H1 (cell line): ENCODE measurements around the gene NEURL4. TPM values are rescaled to one million over a fixed set of nuclear protein-coding genes. Genes with fewer than 3 reads are reported as not detected.

Source experiments
- CTCF ChIA-PET: fragments of 300-600 bp; sonication (Branson Sonifier 250); formaldehyde crosslinking; loops from one replicate; lab custom pipeline; 2021; ENCODE audit not compliant: partially characterized antibody; lab: Charles Lee
- POLR2A ChIA-PET: fragments of 300-600 bp; sonication (Branson Sonifier 250); formaldehyde crosslinking; loops from one replicate; lab custom pipeline; 2021; ENCODE audit warnings: inconsistent platforms; ENCODE audit not compliant: partially characterized antibody; lab: Charles Lee
- DNase-seq, 2 experiments: peaks; one replicate each; pipeline versions ENCODE4 v3.0.0 to v3.0.0-alpha.2; 2010 to 2022; ENCODE audit warnings: low spot score in 2 of 2, low read depth in 1 of 2, mixed read lengths in 1 of 2
- FAIRE-seq: peaks from 2 replicates; lab custom pipeline; 2011; peaks lifted over from hg19 to GRCh38; lab: Jason Lieb, UNC
- H2AFZ ChIP-seq: 2 replicates; pipeline ENCODE4 v1.8.1; 2012; ENCODE audit warnings: low read length, inconsistent platforms
- H2AK5ac ChIP-seq: 2 replicates; pipeline ENCODE4 v1.6.1; 2013; ENCODE audit warnings: low read depth, low read length
- H2BK120ac ChIP-seq: replicated peaks from 2 replicates; pipeline ENCODE3; 2013; ENCODE audit warnings: low read depth, low read length, inconsistent platforms
- H2BK12ac ChIP-seq: 2 replicates; pipeline ENCODE4 v1.6.1; 2013; ENCODE audit warnings: low read depth, low read length
- H2BK15ac ChIP-seq: 2 replicates; pipeline ENCODE4 v1.6.1; 2013; ENCODE audit warnings: low read length
- H2BK20ac ChIP-seq: 2 replicates; pipeline ENCODE4 v1.6.1; 2013; ENCODE audit warnings: low read length
- H2BK5ac ChIP-seq: 2 replicates; pipeline ENCODE4 v1.6.1; 2013; ENCODE audit warnings: low read depth, low read length
- H3K14ac ChIP-seq: 2 replicates; pipeline ENCODE4 v1.6.1; 2013; ENCODE audit warnings: inconsistent platforms; ENCODE audit not compliant: insufficient read length
- H3K18ac ChIP-seq: 2 replicates; pipeline ENCODE4 v1.6.1; 2013; ENCODE audit warnings: low read length; ENCODE audit errors: extremely low read depth
- H3K23ac ChIP-seq: 2 replicates; pipeline ENCODE4 v1.6.1; 2013; ENCODE audit warnings: inconsistent platforms; ENCODE audit not compliant: insufficient read length
- H3K23me2 ChIP-seq: 2 replicates; pipeline ENCODE4 v1.6.1; 2013; ENCODE audit warnings: low read depth, low read length
- H3K27ac ChIP-seq: 2 replicates; pipeline ENCODE4 v1.6.1; 2011; ENCODE audit warnings: low read depth, low read length, inconsistent platforms
- H3K27me3 ChIP-seq, 4 experiments: replicated peaks in 1 of 4; 1 replicate in 1 of 4; 2 replicates in 3 of 4; pipeline versions ENCODE4 v1.6.1 to v1.8.1; 2011 to 2013; ENCODE audit warnings: low read length in 3 of 4, mild to moderate bottlenecking in 3 of 4, inconsistent platforms in 2 of 4, mixed read lengths in 2 of 4, moderate library complexity in 1 of 4; ENCODE audit not compliant: control insufficient read depth in 3 of 4, insufficient read depth in 3 of 4; ENCODE audit errors: extremely low read depth in 1 of 4
- H3K36me3 ChIP-seq, 4 experiments: 2 replicates each; pipeline versions ENCODE4 v1.6.1 to v1.8.1; 2011 to 2013; ENCODE audit warnings: mild to moderate bottlenecking in 4 of 4, low read length in 3 of 4, moderate library complexity in 2 of 4, control low read depth in 1 of 4, inconsistent platforms in 1 of 4; ENCODE audit not compliant: insufficient read depth in 4 of 4, control insufficient read depth in 2 of 4
- H3K4ac ChIP-seq: replicated peaks from 2 replicates; pipeline ENCODE3; 2013; ENCODE audit warnings: low read length, low read depth, mixed read lengths, inconsistent platforms; ENCODE audit not compliant: insufficient read length
- H3K4me1 ChIP-seq, 4 experiments: replicated peaks in 1 of 4; 1 replicate in 1 of 4; 2 replicates in 3 of 4; pipeline versions ENCODE4 v1.6.1 to v1.8.1; 2011 to 2013; ENCODE audit warnings: low read length in 3 of 4, inconsistent platforms in 2 of 4, mixed read lengths in 1 of 4; ENCODE audit not compliant: insufficient read depth in 4 of 4, control insufficient read depth in 3 of 4
- H3K4me2 ChIP-seq, 2 experiments: 2 replicates each; pipeline versions ENCODE4 v1.6.1 to v1.8.1; 2011 to 2013; ENCODE audit warnings: low read depth in 2 of 2, low read length in 2 of 2, control low read depth in 1 of 2, inconsistent platforms in 1 of 2, mild to moderate bottlenecking in 1 of 2; ENCODE audit not compliant: insufficient read depth in 1 of 2
- H3K4me3 ChIP-seq, 4 experiments: fragments of 200-600, 300-600 bp in 1 of 4; sonication (generic), shearing (Covaris generic), sonication (Bioruptor Twin) in 1 of 4; 2 replicates each; pipeline versions ENCODE4 v1.5.1 to v1.8.1; 2011 to 2016; ENCODE audit warnings: low read length in 4 of 4, low read depth in 3 of 4, control low read depth in 2 of 4, inconsistent platforms in 2 of 4, mild to moderate bottlenecking in 2 of 4, mixed read lengths in 1 of 4, moderate library complexity in 1 of 4; ENCODE audit not compliant: insufficient read depth in 2 of 4; ENCODE audit errors: extremely low read depth in 1 of 4
- H3K56ac ChIP-seq: replicated peaks from 2 replicates; pipeline ENCODE3; 2013; ENCODE audit warnings: low read depth, mild to moderate bottlenecking, mixed read lengths, low read length, inconsistent platforms; ENCODE audit not compliant: insufficient read length
- H3K79me1 ChIP-seq: 2 replicates; pipeline ENCODE4 v1.6.1; 2013; ENCODE audit warnings: low read depth, low read length, control low read depth
- H3K79me2 ChIP-seq, 2 experiments: 2 replicates each; pipeline versions ENCODE4 v1.6.1 to v1.8.1; 2012 to 2013; ENCODE audit warnings: low read length in 2 of 2, mild to moderate bottlenecking in 2 of 2, inconsistent platforms in 1 of 2; ENCODE audit not compliant: insufficient read depth in 2 of 2, control insufficient read depth in 1 of 2
- H3K9ac ChIP-seq, 4 experiments: replicated peaks in 1 of 4; 1 replicate in 1 of 4; 2 replicates in 3 of 4; pipeline versions ENCODE4 v1.6.1 to v1.8.1; 2011 to 2013; ENCODE audit warnings: low read depth in 3 of 4, low read length in 3 of 4, control low read depth in 2 of 4, mild to moderate bottlenecking in 2 of 4, moderate library complexity in 2 of 4, inconsistent platforms in 1 of 4; ENCODE audit errors: extremely low read depth in 1 of 4
- H3K9me3 ChIP-seq, 2 experiments: 2 replicates each; pipeline versions ENCODE4 v1.6.1 to v1.8.1; 2012 to 2013; ENCODE audit warnings: mild to moderate bottlenecking in 2 of 2, moderate library complexity in 2 of 2, control low read depth in 1 of 2, inconsistent platforms in 1 of 2, low read depth in 1 of 2, low read length in 1 of 2, mixed read lengths in 1 of 2; ENCODE audit not compliant: insufficient read depth in 2 of 2
- H4K20me1 ChIP-seq, 2 experiments: replicated peaks in 1 of 2; 2 replicates each; pipeline versions ENCODE3 to v1.8.1; 2011 to 2013; ENCODE audit warnings: inconsistent platforms in 2 of 2, low read length in 2 of 2, mild to moderate bottlenecking in 1 of 2; ENCODE audit not compliant: insufficient read depth in 2 of 2, control insufficient read depth in 1 of 2
- H4K5ac ChIP-seq: 2 replicates; pipeline ENCODE4 v1.6.1; 2013; ENCODE audit warnings: low read length, low read depth, mixed read lengths, inconsistent platforms; ENCODE audit not compliant: insufficient read length
- H4K8ac ChIP-seq: 2 replicates; pipeline ENCODE4 v1.8.0; 2013; ENCODE audit warnings: mild to moderate bottlenecking, moderate library complexity, low read length, inconsistent platforms; ENCODE audit not compliant: insufficient read depth; ENCODE audit errors: extremely low read depth
- H4K91ac ChIP-seq: replicated peaks from 2 replicates; pipeline ENCODE3; 2013; ENCODE audit warnings: low read length, mixed read lengths, inconsistent platforms; ENCODE audit not compliant: insufficient read length
- MAFK ChIP-seq: IDR thresholded peaks from 2 replicates; pipeline ENCODE4 v1.6.1; 2012; ENCODE audit warnings: low read depth, mild to moderate bottlenecking, improper control_type of control experiment, low read length
- TBP ChIP-seq: IDR thresholded peaks from 2 replicates; pipeline ENCODE4 v1.6.1; 2011; ENCODE audit warnings: low read depth, low read length, improper control_type of control experiment
- TEAD4 ChIP-seq: IDR thresholded peaks from 2 replicates; pipeline ENCODE4 v1.6.1; 2012; ENCODE audit warnings: low read depth, low read length, inconsistent platforms, mixed read lengths
- WGBS, 2 experiments: shearing (Covaris generic) in 1 of 2; methylation state at CpG; one replicate each; pipeline versions ENCODE4 v1.1.6 to v1.1.7; 2013 to 2015; ENCODE audit warnings: low lambda C conversion rate in 2 of 2, mixed read lengths in 2 of 2, inconsistent platforms in 1 of 2, low coverage in 1 of 2, missing lambda C conversion rate in 1 of 2; ENCODE audit not compliant: insufficient replicate concordance in 2 of 2, insufficient coverage in 1 of 2, insufficient read length in 1 of 2; ENCODE audit errors: extremely low coverage in 1 of 2, missing lambda C conversion rate in 1 of 2; 5-methylcytosine and 5-hydroxymethylcytosine counted together
- polyA plus RNA-seq, 7 experiments: library from polyadenylated mRNA; depleted of rRNA in 3 of 7; stranded (reverse) in 5 of 7; unstranded in 2 of 7; fragments of >200 nt in 5 of 7; fragments of 200-250 nt in 2 of 7; gene quantifications; 1 replicate in 5 of 7; 2 replicates in 1 of 7; 4 replicates in 1 of 7; pipeline versions ENCODE4 v1.2.1 to v1.2.3, GENCODE V29; 2011 to 2013; ENCODE audit warnings: missing spikeins in 2 of 7, mixed read lengths in 2 of 7
- total RNA-seq: library from RNA; stranded (reverse); fragmentation: NEBNext Ultra II Directional; extraction: Animal tissue kit (Norgen Biotek cat#: 25700); gene quantifications from 2 replicates; pipeline ENCODE4 v1.2.1, GENCODE V29; 2021

NEURL4 gene
- total and polyA plus RNA-seq, 2 of the 8 experiments (the other 6 are each of a cell fraction or from before 2014, with no cell fraction given), result 29.6 to 46.8 TPM

- DNase-seq (no peak), FAIRE-seq (no peak)
- no peak overlapping the region for H2BK5ac ChIP-seq
- H3K18ac ChIP-seq, result no peak overlapping the region; the same call in 1 of the 2 replicates
- H3K9ac ChIP-seq, result peak overlapping the region in 1 of 4 experiments; percentile 32; a peak in 1 of 7 replicates
- H2AFZ ChIP-seq, result no peak overlapping the region
- no peak overlapping the region for H2BK15ac ChIP-seq
- no peaks in the 10 kb centered on the region for H3K27me3 ChIP-seq
- TF ChIP-seq MAFK, result no peak
- TF ChIP-seq TBP, result no peak
- peak; percentile 54; the same call in 1 of the 2 replicates for TF ChIP-seq TEAD4
- no peak overlapping the region for H3K23ac ChIP-seq
- no peaks in the 10 kb centered on the region for H3K23me2 ChIP-seq
- WGBS, 2 experiments, result 63% methylated on average over 7 of the region's 8 CpGs; no CpG with 5 or more reads in 1 of the 2 experiments
- H3K4me2 ChIP-seq, result no peak overlapping the region
- H4K20me1 ChIP-seq, result no peaks in the 10 kb centered on the region
- no peaks in the 10 kb centered on the region for H3K9me3 ChIP-seq
- no peak overlapping the region for H4K91ac ChIP-seq
- no peak overlapping the region for H2BK120ac ChIP-seq
- H3K79me2 ChIP-seq, result no peaks in the 10 kb centered on the region
- no peak overlapping the region for H4K5ac ChIP-seq
- H3K56ac ChIP-seq, result no peak overlapping the region
- no peak overlapping the region for H2BK20ac ChIP-seq
- H3K36me3 ChIP-seq, result no peaks in the 10 kb centered on the region
- POLR2A ChIA-PET, result interaction anchor here (0.8 to 2.7 kb wide), 3 partner anchors 12 to 214 kb away, joined by 3 to 10 read pairs (median 3); partner anchors contain the start of gene TMEM95
- H3K4me3 ChIP-seq, result no peak overlapping the region
- H3K4me1 ChIP-seq, result peaks cover 0 to 11% (median 4%) of the 10 kb centered on the region in 4 experiments; a peak in 5 of 7 replicates
- CTCF ChIA-PET, result interaction anchor here (1.0 to 1.1 kb wide), 2 partner anchors 11 to 19 kb away, joined by 3 read pairs; no protein-coding TSS in a partner anchor
- H2BK12ac ChIP-seq, result peak overlapping the region; percentile 27; the same call in 1 of the 2 replicates
- H2AK5ac ChIP-seq, result no peak overlapping the region
- H3K27ac ChIP-seq, result no peak overlapping the region
- H4K8ac ChIP-seq, result 0 out of 2 replicates have a peak overlapping the region, but pooled peaks have one; percentile 68
- H3K4ac ChIP-seq, result peak overlapping the region; percentile 69
- no peak overlapping the region for H3K14ac ChIP-seq
- H3K79me1 ChIP-seq, result no peaks in the 10 kb centered on the region
These were observed 37.9 kb upstream of the NEURL4 start for GRCh38 chr17:7367083-7367482.
